GM19324 (cell line): Measurements from ENCODE around the gene GLDN.

Experiments used
- ATAC-seq: cut with Tn5 transposase; IDR thresholded peaks from one replicate; pipeline ENCODE4 v1.9.1; 2021; ENCODE audit warnings: mild to moderate bottlenecking, moderate library complexity; ENCODE audit not compliant: unreplicated experiment, low FRiP score

The GLDN gene

DNA sequence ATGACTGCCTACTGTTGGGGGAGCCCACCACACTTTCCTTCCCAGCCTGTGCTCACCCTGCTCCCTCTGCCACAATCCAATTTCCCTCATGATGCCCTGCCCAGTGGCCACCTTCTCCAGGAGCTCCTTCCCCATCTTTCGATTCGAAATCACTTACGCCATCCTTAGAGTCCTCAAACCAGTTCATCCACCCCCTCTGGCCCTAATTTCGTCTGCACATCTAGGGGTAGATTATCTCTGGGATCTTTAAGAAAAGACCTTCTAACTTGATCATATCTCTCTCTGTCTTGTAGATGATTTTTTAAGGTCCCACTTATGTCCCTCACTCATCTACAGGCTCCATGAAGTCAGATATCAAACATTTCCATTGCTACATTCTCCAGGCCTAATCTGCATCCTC, 20.1 kb upstream of the GLDN start:
- ATAC-seq = no peak

DNA sequence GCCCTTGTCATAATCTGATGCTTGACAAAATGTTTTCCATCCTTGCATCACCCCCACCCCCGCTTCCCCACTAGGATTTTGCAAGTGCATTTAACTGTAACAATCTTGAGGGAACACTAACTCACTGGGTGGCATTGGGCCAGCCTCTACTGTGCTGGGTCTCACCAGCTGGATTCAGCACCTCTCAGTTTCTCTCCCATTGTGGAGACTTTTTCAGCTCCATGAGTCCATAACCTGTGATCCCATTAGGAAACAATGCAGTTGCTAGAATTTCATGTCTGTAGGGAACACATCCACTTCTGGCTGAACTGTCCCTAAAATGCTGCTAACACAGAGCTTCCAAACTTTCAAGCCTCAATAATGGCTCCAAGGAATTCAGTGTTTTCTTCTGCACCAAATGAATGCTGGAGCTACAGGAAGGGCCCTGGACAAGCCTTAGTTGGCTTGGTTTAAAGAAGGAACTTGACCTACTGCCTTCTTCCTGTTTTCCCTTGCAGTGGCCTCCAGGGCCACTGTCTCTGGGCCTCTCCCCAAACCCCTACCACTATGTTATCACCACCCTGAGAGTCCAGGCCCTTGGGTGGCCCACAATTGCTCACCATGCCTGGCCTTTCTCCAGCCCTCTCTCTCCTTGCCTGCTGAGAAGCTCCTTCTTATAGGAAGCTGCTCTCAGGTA, 18.7 kb upstream of the GLDN start:
- no peak for ATAC-seq

DNA sequence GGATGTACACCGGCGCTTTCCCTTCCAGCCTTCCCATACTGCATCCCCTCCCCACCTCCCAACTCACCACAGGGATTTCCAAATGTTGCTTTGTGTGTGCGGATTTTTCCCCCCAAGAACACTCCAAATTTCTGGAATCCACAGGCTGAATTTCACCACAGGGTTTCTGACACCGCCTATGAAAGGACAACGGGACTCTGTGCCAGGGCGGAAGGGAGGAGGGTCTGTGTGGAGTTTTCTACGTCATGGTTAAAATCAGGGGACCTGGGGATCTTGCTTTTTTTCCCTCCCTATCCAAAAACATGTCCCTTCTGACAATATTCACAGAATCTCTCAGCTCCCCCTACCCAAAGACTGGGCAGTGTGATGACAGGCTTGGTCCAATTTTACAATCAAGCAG, 17.7 kb upstream of the GLDN start:
- ATAC-seq = no peak

DNA sequence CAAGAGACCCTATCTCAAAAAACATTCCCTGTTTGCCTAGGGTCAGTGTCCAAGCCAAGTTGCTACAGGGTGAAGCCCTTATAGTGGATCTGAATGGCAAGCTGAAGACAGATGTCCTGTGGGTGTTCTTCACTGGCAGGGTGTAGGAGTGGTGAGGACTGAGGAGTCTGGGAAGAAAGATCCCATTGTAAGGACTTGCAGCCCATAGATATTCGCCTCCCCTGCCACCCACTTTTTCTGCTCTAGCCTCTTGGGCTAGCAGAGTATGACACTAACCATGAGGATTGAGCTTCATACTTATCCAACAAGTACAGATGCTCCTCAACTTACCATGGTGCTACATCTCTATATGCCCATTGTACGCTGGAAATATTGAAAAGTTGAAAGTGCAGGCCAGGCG, 16.3 kb upstream of the GLDN start:
- no peak for ATAC-seq

DNA sequence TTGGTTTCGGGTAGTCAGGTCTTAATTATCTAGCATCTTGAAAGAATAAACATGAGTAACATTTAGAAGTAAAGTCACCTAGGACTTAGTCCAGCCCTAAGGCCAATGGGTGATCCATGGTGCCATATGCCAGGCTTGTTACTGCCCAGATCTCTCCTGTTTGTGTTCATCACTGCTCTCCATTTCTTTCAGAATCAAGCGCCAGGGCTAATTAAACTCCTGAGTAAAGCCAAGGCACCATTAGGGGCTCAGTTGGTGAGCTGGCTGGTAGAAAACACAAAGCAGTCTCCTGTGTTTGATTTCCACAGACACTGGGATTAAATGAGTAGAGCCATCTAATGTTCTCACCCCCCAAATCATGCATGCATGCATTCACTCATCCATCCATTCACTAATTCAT, 14.4 kb upstream of the GLDN start:
- ATAC-seq = no peak

DNA sequence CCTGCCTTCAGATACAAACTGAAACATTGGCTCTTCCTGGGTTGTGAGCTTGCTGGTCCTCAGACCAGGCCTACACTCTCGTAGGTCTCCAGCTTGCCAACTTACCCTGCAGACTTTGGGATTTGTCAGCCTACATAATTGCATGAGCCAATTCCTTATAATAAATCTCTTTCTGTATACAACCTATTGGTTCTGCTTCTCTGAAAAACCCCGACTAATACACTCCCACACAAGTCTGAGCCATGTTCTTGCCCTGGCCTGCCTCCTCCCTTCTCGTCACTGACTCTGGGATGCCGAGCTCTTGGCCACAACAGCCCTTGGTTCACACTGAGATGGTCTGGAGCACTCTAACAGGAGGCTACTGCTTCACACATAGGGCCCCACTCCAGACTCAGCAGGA, 12.5 kb upstream of the GLDN start:
- no peak for ATAC-seq

DNA sequence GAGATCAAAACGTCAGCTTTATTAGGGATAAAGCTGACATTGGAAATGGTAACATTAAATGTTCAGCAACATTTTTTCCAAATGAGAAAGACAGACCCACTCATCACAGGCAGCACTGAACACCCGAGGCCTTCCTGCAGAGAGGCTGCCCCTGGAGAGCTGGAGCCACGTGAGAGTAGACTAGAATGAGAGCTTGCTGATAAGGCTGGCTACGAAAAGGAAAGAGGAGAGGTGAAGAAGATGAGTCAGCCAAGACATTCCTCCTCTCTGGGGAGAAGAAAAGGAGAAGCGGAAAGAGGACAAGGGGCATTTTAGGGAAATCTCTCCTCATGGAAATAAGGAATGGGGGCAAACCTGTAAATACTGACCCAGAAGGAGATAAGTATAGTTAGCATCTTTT, 10.3 kb upstream of the GLDN start:
- no peak for ATAC-seq

DNA sequence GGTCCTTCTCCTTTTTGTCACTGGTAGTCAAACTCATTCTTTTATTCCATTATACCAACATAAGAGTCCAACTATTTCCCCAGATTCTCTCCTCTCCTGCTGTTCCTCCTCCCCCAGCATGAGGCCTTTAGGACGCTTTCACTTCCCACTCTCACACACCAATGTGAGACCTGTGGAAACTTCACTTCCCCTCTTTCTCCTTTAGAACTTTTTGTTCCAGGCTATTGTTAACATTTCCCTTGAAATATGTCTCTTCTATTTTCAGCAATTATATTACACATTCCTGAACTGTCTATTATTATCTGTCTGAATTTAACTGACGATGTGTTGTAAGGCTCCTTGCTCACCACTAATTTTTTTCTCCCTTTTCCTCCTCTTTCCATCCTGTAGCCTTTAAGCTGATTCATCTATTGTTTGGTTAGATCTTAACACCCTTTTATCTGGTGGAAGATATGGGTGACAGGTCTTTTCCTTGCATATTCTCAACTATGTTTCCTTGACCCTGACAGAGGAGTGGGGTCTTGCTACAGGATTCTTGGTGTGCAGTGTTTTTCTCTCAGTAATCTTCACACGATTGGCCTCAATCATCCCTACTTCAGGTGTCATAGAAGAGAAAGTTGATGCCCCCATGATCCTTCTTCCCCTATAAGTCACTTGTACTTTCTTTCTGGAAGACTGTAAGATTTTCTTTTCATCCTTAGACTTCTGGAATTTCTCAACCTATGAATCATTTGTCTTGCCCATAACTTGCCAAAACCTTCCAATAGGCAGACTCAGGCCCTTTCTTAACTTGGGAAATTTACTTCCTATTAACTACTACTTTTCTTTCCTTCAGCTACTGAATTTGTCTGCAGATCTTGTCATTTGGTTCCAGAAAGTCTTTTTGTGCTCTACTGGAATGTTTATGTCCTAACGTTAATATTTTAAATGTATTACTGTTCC, 9.0 kb upstream of the GLDN start:
- ATAC-seq = no peak

DNA sequence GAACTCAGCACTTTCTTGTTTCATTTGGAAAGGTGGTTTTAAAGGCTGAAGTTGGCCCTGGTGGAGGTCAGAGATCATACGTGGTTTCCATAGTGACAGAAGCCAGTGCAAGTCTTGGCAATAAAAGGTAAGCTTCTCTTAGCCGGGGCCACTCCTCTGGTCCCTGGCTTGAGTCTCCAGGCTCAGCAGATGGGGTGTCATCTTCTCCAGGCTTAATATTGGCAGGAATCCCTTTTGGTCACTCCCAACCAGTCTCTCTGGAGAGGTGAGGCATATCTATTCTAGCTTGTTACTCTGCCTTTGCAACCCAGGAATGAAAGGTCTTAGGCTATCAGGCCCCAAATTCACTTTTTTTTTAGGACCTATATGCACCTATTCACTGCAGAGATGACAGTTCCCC, 7.9 kb upstream of the GLDN start:
- no peak for ATAC-seq

DNA sequence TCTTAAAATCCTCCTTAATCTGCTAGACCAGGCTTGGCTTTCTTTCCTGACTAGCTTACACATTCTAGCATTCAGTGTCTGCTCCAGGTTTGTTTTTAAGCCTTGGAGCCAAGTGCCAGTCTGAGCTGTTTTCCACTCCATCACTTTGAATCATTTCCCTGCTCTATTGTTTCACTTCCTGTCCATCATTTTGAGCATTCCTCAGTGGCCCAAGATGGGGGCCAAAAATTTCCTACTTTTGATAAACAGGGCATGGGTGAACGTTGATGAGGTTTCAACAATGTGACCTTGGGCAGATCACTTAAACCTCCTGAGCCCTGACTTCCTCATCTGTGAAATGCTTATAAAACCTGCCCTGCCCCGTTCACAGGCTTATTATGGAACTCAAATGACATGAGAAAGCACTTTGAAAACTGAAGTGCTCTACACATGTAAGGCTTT, 7.4 kb upstream of the GLDN start:
- no peak for ATAC-seq

DNA sequence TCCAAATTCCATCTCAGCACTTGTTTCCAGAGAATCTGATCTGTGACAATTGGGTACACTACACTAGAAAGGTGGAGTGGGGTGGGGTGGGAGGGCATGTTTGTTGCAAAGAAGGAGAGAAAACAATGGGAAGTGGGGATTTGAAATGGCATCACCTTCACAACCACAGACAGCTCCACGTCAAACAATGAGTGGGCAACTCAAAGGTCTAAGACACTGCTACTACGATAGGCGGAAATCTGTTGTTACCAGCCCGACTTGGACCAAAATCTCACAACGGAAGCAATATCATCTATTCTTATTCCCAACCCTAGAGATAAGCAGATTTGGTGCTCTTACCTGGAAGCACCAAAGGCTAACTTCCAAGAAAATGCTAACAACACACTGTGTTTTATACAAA, 6.4 kb upstream of the GLDN start:
- ATAC-seq = no peak

DNA sequence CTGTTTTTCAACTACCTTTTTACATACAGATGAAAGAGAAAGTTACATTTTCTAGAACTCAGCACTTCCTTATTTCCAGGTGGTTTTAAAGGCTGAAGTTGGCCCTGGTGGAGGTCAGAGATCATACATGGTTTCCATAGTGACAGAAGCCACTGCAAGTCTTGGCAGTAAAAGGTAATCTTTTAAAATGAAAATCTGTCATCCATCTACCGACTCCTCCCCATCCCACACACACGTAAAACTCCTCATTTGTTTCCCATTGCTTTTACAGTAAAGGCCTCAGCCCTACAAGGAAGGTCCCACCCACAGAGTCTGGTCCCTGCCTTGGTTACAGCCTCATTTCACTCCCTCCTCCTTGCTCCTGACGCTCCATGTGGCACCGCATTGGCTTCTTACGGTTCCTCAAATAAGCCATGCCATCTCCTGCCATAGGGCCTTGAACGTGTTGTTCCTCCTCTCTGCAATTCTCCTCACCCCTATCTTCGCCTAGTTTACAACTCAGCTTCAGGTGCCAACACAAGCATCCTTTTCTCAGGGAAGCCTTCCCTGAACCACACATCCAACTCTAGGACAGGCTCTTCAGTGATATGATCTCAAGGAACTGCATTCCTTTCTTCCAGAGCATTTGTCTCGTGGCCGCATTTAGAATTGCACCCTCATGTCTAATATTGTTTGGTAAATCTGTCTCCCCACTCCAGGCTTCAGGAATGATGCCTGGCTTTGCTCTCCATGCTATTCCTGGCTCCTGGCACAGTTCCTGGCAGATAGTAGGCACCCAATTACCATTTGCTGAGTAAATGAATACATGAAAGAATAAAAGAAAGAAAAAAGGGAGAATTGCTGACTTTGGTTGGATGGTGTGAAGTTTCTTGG, 5.7 kb upstream of the GLDN start:
- peak; percentile 70 for ATAC-seq

DNA sequence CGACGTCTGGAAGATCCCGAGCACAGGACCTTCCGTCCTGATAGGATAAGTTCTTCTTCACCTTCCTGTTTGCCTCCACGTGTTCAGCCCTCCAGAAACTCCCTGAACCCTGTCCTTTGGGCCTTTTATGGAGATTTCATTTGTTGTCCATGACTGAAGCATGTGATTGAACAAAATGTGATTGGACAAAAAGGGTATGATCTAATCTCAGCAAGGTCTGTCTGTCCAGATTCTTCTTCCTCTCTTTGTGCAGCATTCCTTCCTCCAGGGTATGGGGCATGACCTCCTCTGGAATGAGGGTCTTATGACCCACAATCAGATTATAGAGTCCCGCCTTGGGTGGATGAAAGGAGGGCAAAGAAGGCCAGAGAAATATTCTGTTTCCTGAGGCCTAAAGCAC, 3.0 kb upstream of the GLDN start, which contains the start of gene CYP19A1:
Gene CYP19A1, minus strand, starts transcription at position 101 of the 400 bp plus-strand sequence. CDS start 95,684 bp downstream, outside the sequence.
- no peak for ATAC-seq

DNA sequence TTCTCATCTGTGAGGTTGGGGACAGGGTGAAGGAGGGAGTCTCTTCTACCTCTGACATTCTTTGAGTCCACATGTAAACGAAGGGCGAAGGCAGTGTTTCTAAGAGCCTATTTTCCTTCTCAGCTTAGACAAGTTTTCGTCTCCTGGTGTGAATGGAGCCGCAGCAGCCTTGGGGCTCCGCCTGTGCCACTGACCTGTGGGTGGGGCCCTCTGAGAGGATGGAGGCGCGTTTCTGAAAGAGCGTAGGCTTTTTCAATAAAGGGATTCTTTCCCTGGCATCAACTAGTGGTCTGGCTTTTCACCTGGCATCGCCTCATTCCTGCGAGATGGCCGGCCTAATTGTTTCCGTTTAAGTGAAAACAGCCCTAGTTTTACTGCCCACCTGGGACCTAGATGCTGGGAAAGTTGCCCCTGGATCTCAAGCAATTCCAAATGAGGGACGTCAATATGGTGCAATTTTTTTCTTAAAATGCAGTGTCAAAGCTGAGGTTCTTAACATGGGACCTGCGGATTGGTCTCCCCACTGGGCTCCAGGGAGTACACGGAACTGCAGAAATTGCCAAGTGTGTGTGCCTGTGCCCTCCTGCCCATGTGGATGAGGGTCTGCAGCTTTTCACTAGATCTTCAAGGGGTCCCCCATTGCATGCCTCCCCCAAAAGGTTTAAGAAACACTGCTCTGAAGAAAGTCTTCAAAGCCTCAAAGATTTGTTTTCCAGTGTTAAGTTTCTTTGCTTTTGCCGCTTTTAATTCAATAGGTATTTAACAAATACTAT, 958 bp downstream of the GLDN start:
- ATAC-seq = no peak

DNA sequence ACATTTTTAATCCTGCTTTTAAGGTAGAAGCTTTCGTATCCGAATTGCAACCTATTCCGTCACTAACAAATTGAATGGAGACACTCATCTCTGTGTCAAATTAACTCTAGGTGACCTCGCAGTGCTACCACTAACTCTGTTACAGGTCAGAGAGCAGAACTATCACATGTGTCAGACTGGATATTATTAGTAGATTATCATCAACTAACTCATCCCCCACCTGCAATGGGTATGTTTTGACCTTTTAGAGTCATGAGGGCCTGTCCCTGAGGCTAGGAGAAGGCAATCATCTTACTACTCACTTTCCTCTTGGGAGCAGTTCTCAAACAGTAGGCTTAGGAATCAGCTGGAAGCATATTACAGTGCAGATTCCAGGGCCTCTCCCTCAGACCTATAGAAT, 2.0 kb downstream of the GLDN start:
- ATAC-seq = no peak

DNA sequence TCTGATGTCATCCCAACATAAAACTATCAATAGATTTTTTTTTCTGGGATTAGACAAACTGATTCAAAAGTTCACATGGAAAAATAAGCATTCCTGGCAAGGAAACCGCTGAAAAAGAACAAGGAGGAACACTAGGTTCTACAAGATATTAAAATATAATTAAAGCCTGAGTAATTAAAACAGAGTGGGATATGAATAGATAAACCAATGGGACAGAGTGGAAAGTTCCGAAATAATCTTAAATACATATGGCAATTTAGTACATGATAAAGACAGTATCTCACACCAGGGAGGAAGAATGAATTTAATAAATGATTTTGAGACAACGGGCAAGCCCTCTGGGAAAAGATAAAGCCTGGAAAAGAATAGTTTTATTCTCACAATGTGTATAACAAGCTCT, 4.7 kb downstream of the GLDN start:
- ATAC-seq = no peak

DNA sequence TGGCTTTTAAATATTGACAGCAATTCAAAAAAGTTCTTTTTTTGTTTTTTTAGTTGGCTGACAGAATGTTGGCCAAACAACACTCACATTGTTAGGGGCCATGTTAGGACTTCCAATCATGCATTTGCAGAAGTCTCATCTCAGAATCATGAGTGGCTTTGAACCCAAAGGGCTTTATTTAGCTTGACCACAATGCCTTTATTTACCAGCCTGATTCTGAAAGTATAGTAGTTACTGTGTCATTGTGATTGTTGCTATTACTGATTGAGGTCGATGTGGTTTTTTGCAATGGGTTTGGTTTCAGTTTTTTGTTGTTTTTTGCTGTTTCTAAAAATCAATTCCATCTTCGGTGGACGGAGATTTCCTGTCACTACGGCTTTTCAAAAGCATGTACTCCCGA, 7.2 kb downstream of the GLDN start:
- peak; percentile 94 for ATAC-seq

DNA sequence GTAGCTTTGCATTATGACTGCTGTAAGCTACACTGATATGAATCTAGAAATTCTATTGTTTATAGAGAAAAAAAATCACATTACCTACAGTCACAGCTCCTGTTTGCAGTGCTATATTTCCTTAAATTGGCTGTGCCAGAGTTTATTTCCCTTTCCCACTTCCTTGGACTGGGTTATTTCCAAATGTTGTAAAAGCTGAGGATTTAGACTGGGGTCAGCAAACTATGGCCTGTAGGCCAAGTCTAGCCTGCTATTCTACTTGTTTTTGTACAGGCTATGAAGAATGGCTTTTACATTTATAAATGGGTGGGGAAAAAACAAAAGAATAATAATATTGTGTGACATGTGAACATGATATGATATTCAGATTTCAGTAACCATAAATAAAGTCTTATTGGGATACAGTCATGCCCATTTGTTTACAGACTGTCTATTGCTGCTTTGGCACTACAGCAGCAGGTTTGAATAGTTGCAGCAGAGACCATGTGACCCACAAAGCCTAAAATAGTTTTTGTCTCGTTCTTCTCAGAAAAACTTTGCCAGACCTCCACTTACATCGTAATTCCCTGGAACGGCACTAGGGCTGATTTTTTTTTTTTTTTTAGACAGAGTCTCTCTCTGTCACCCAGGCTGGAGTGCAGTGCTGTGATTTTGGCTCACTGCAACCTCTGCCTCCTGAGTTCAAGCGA, 7.8 kb downstream of the GLDN start:
- ATAC-seq = no peak

DNA sequence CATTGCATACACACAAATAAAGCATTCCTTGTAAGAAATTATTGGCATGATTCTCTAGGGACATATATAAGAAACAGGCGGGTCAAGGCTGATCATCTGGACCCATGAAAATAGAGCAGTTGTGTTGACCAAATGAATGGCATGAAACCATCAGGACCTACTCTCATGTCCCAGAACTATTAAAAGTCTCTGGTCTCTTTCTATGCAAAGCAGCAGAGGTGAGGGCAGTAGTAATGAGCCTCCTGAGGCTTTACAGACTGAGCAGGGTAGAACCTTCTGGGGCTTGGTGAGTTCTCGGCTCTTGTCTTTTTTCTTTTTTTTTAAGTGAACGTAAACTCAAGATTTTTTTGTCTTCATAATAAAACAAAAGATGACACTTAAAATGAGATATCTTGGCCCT, 9.3 kb downstream of the GLDN start:
- no peak for ATAC-seq

DNA sequence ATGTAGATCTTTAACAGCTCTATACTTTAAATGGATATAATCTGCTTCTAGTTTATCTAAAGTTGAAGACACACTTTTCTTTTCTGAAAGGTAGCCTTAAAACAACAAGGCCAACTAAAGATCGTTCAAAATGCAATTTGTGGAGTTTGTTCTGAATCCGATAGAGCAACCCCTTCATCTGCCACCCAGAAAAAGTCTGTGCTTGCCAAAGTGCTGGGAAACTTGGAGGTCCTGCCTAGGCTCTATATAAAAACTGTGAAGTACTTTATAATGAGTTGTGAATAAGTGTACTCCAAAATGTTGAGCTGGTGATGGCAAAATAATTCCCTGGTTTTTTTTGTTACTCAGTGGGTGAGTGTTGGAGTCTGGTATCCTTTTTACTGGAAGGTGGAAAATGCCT, 12.5 kb downstream of the GLDN start:
- no peak for ATAC-seq
